Activated CD8-positive, alpha-beta T cell treated with anti-CD3 and anti-CD28 coated beads for 36 hours (primary cell): Measurements from ENCODE around the gene SPEF2. TPM values are rescaled to one million over a fixed set of nuclear protein-coding genes. Genes with fewer than 3 reads are reported as not detected.

Experiments used
- ATAC-seq: fragments of 200-7000 bp; cut with Tn5 transposase; one replicate; pipeline ENCODE4 v1.10.0; 2021; ENCODE audit warnings: mild to moderate bottlenecking, moderate library complexity
- CTCF ChIA-PET: fragments of 350-600 bp; sonication (Branson Sonifier 250); formaldehyde crosslinking; loops from one replicate; lab custom pipeline; 2021; ENCODE audit warnings: antibody characterized with exemption; lab: Charles Lee
- POLR2A ChIA-PET: fragments of 350-600 bp; sonication (Branson Sonifier 250); formaldehyde crosslinking; loops from one replicate; lab custom pipeline; 2021; ENCODE audit warnings: antibody characterized with exemption; lab: Charles Lee
- DNase-seq: peaks from one replicate; pipeline ENCODE4 v3.0.0-alpha.2; 2020
- H3K27ac Mint-ChIP-seq: one replicate; pipeline ENCODE4 v1.8.0; 2021; ENCODE audit warnings: mild to moderate bottlenecking, mixed read lengths
- H3K27me3 Mint-ChIP-seq: one replicate; pipeline ENCODE4 v1.8.0; 2021; ENCODE audit warnings: mixed read lengths
- H3K36me3 Mint-ChIP-seq: one replicate; pipeline ENCODE4 v1.8.0; 2021; ENCODE audit warnings: low read depth, mixed read lengths
- H3K4me1 Mint-ChIP-seq: one replicate; pipeline ENCODE4 v1.8.0; 2021; ENCODE audit warnings: low read depth, mixed read lengths
- H3K4me3 Mint-ChIP-seq: one replicate; pipeline ENCODE4 v1.8.0; 2021; ENCODE audit warnings: mild to moderate bottlenecking, moderate library complexity, mixed read lengths
- H3K9me3 Mint-ChIP-seq: one replicate; pipeline ENCODE4 v1.8.0; 2021; ENCODE audit warnings: mixed read lengths
- intact Hi-C: fragments of 100-400 bp; cut with micrococcal nuclease; formaldehyde crosslinking; loops from one replicate; pipeline ENCODE4 v1.10.0; 2022
- total RNA-seq, 2 experiments: library from RNA; stranded (reverse); gene quantifications; one replicate each; pipeline ENCODE4 v1.2.3, GENCODE V29; 2021
- TF ChIP-seq, protein P1 (sequence below): fragments of 200-600 bp; IDR thresholded peaks from one replicate; pipeline ENCODE4 v1.8.0; 2022; ENCODE audit warnings: antibody characterized with exemption, mild to moderate bottlenecking

SPEF2 gene
- total RNA-seq, 2 experiments from 2014 or later, result 8.4 to 9.9 TPM

DNA sequence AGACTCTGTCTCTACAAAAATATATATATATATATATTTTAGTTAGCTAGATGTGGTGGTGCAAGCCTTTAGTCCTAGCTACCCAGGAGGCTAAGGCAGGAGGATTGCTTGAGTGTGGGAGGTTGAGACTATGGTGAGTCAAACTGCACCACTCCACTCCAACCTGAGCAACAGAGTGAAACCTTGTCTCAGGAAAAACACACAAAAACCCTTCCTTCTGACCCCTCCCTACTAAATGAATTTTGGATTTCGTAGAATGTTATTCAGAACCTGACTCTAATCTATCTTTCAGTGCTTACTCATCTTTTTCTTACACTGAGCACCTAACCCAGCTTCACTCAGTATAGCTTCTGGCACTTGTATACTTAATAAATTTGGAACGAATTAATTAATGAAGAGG lies 203.8 kb downstream of the SPEF2 start:
- TF ChIP-seq, protein P1, sequence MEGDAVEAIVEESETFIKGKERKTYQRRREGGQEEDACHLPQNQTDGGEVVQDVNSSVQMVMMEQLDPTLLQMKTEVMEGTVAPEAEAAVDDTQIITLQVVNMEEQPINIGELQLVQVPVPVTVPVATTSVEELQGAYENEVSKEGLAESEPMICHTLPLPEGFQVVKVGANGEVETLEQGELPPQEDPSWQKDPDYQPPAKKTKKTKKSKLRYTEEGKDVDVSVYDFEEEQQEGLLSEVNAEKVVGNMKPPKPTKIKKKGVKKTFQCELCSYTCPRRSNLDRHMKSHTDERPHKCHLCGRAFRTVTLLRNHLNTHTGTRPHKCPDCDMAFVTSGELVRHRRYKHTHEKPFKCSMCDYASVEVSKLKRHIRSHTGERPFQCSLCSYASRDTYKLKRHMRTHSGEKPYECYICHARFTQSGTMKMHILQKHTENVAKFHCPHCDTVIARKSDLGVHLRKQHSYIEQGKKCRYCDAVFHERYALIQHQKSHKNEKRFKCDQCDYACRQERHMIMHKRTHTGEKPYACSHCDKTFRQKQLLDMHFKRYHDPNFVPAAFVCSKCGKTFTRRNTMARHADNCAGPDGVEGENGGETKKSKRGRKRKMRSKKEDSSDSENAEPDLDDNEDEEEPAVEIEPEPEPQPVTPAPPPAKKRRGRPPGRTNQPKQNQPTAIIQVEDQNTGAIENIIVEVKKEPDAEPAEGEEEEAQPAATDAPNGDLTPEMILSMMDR, result no peak
- Mint-ChIP-seq H3K4me1 (peaks cover 77% of the 10 kb centered on the region), H3K4me3 (peak overlapping the region; percentile 25), H3K27ac (peak overlapping the region; percentile 92), H3K36me3 (peaks cover 32% of the 10 kb centered on the region), H3K9me3 (peaks cover 2% of the 10 kb centered on the region), H3K27me3 (no peaks in the 10 kb centered on the region)
- intact Hi-C loops, result loop anchor here (5.0 kb wide), 2 partner anchors 36 to 39 kb away; partner anchors contain the start of gene IL7R
- ChIA-PET POLR2A (interaction anchor here (0.9 to 11.9 kb wide), 21 partner anchors 10 to 166 kb away, joined by 3 to 241 read pairs (median 5); partner anchors contain the start of gene IL7R), CTCF (interaction anchor here (0.8 to 5.7 kb wide), 15 partner anchors 9 to 104 kb away, joined by 4 to 44 read pairs (median 7); partner anchors contain the start of gene IL7R)
- DNase-seq (peak; percentile 67), ATAC-seq (peak; percentile 46)

DNA sequence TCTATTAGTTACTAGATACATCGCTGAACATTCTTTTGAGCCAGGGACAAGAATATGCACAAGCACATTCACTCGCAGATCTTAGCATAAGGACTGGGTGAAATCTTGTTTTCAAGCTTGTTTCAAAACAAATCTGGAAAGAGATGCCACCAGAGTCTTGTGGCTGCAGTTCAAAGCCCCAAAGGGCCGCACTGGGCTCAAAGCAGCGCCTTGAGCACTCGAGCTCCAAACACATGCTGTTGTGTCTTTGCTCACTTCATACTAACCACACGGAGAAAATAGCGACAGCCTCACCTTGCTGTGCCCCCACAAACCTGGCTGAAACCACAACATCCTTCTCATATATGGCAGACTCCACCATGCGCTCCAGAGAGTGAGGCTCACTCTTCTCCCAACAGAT lies 204.8 kb downstream of the SPEF2 start:
- POLR2A ChIA-PET, result interaction anchor here (0.5 to 11.9 kb wide), 23 partner anchors 9 to 158 kb away, joined by 3 to 241 read pairs (median 6); partner anchors contain the start of gene IL7R
- ATAC-seq (peak; percentile 28), DNase-seq (peak; percentile 82)
- H3K36me3 Mint-ChIP-seq, result peaks cover 33% of the 10 kb centered on the region
- H3K9me3 Mint-ChIP-seq, result peaks cover 2% of the 10 kb centered on the region
- peaks cover 87% of the 10 kb centered on the region for H3K4me1 Mint-ChIP-seq
- peak overlapping the region; percentile 55 for H3K4me3 Mint-ChIP-seq
- intact Hi-C loops, result loop anchor here (5.0 kb wide), 2 partner anchors 35 to 40 kb away; partner anchors contain the start of gene IL7R
- TF ChIP-seq, protein P1, result no peak
- no peaks in the 10 kb centered on the region for H3K27me3 Mint-ChIP-seq
- H3K27ac Mint-ChIP-seq, result peak overlapping the region; percentile 92
- CTCF ChIA-PET, result interaction anchor here (1.1 to 5.7 kb wide), 21 partner anchors 8 to 171 kb away, joined by 3 to 44 read pairs (median 6); partner anchors contain the start of gene IL7R

DNA sequence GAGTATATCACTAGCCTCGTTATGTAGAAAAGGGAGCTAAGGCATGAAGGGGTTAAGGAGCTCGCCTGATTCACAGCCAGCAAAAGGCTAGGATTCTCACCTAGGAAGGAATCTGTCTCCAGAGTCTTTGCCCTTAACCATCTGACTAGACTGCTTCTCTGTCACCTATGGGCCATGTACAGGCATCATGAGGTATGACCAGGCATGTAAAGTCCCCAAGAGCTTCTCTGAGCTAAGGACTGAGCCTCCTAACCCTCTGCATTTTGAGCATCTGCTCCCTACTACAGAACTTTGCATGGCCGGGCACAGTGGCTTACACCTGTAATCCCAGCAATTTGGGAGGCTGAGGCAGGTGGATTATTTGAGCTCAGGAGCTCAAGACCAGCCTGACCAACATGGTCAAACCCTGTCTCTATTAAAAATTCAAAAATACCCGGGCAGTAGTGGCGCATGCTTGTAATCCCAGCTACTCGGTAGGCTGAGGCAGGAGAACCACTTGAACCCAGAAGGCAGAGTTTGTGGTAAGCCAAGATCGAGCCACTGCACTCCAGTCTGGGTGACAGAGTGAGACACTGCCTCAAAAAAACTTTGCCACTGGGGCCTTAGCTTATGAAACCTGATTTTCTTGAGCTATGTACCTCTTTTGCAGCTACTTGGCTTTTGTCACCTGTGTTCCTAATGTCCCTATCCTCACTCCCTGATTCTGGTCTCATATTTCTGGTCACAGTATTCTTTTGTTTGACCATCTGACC lies 205.9 kb downstream of the SPEF2 start:
- intact Hi-C loops, result loop anchor here (5.0 kb wide), 2 partner anchors 34 to 41 kb away; partner anchors contain the start of gene IL7R
- Mint-ChIP-seq H3K9me3 (peaks cover 2% of the 10 kb centered on the region), H3K27me3 (no peaks in the 10 kb centered on the region), H3K27ac (peak overlapping the region; percentile 92), H3K4me3 (no peak overlapping the region), H3K4me1 (peaks cover 97% of the 10 kb centered on the region), H3K36me3 (peaks cover 36% of the 10 kb centered on the region)
- DNase-seq (no peak), ATAC-seq (peak; percentile 29)
- TF ChIP-seq, protein P1, result no peak
- ChIA-PET POLR2A (interaction anchor here (0.5 to 11.9 kb wide), 12 partner anchors 8 to 80 kb away, joined by 3 to 241 read pairs (median 12); partner anchors contain the start of gene IL7R), CTCF (interaction anchor here (1.0 to 5.7 kb wide), 14 partner anchors 7 to 102 kb away, joined by 3 to 44 read pairs (median 7); no protein-coding TSS in a partner anchor)

DNA sequence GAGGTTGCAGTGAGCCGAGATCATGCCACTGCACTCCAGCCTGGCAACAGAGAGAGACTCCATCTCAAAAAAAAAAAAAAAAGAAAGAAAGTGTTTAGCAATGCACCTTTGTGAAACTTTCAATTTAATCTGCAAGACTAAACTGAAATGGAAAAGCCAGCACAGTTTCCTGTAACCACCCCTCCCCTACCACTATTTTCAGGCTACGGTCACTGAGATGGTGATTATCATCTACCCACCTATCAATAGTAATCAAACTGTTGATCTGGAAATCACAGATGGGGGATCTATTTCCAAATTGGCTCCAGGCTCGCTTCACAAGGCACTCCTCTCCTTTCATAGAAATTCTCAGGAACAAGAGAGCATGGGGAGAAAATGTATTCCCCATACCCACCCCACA lies 208.4 kb downstream of the SPEF2 start:
- DNase-seq (no peak), ATAC-seq (peak; percentile 22)
- ChIA-PET POLR2A (interaction anchor here (1.0 to 11.9 kb wide), 5 partner anchors 11 to 37 kb away, joined by 3 to 241 read pairs (median 4); partner anchors contain the start of gene IL7R), CTCF (interaction anchor here (1.0 to 5.7 kb wide), 4 partner anchors 13 to 99 kb away, joined by 3 to 33 read pairs (median 15); no protein-coding TSS in a partner anchor)
- Mint-ChIP-seq H3K27ac (peak overlapping the region; percentile 92), H3K9me3 (no peaks in the 10 kb centered on the region), H3K27me3 (no peaks in the 10 kb centered on the region), H3K36me3 (peaks cover 19% of the 10 kb centered on the region), H3K4me1 (peaks cover 91% of the 10 kb centered on the region), H3K4me3 (peak overlapping the region; percentile 54)
- TF ChIP-seq, protein P1, result no peak
- intact Hi-C loops, result no loop called here
